Renal pelvis (tissue), 12 donors: ENCODE results near the gene PRPSAP1. TPM values are rescaled to one million over a fixed set of nuclear protein-coding genes. Genes with fewer than 3 reads are reported as not detected.
A peak's percentile ranks its signal among the peaks of the same experiment; 100 is the strongest.

ENCODE experiments used
- DNase-seq: peaks from one replicate; pipeline ENCODE4 v3.0.0-alpha.2; 2013
- long read RNA-seq, 16 experiments: transcript quantifications; one replicate each; lab custom pipeline, GENCODE V29; 2026
- polyA plus RNA-seq, 3 donors: library from polyadenylated mRNA; unstranded; fragments of 120-200 nt; gene quantifications; one replicate each; pipeline ENCODE4 v1.2.1, GENCODE V29; 2013; ENCODE audit not compliant: insufficient read length in 3 of 3

The PRPSAP1 gene
- 10 to 100 TPM; 83.4 to 87.5 (median 84.3) TPM for polyA plus RNA-seq
- long read RNA-seq, donor 1, transcript PRPSAP1-206 (10 exons, 3,660 nt), result major isoform, 13 of 14 reads
- long read RNA-seq, donor 1, partial matches to known transcripts, result 0 of 14 reads
- long read RNA-seq, donor 1, other reads (novel, unspliced or antisense), result 0 of 14 reads
- long read RNA-seq, donor 2, transcript PRPSAP1-206 (10 exons, 3,660 nt), result major isoform, 18 of 28 reads
- long read RNA-seq, donor 2, partial matches to known transcripts, result 9 of 28 reads
- long read RNA-seq, donor 2, other reads (novel, unspliced or antisense), result 0 of 28 reads
- long read RNA-seq, donor 3, transcript PRPSAP1-206 (10 exons, 3,660 nt), result major isoform, 16 of 18 reads
- long read RNA-seq, donor 3, partial matches to known transcripts, result 0 of 18 reads
- long read RNA-seq, donor 3, other reads (novel, unspliced or antisense), result 0 of 18 reads
- long read RNA-seq, donor 4, transcript PRPSAP1-206 (10 exons, 3,660 nt), result major isoform, 14 of 22 reads
- long read RNA-seq, donor 4, partial matches to known transcripts, result 6 of 22 reads
- long read RNA-seq, donor 4, other reads (novel, unspliced or antisense), result 0 of 22 reads
- long read RNA-seq, donor 5, transcript PRPSAP1-206 (10 exons, 3,660 nt), result major isoform, 5 of 6 reads
- long read RNA-seq, donor 5, partial matches to known transcripts, result 0 of 6 reads
- long read RNA-seq, donor 5, other reads (novel, unspliced or antisense), result 0 of 6 reads
- long read RNA-seq, donor 6, transcript PRPSAP1-206 (10 exons, 3,660 nt), result major isoform, 11 of 21 reads
- long read RNA-seq, donor 6, partial matches to known transcripts, result 8 of 21 reads
- long read RNA-seq, donor 6, other reads (novel, unspliced or antisense), result 0 of 21 reads
- long read RNA-seq, donor 7, transcript PRPSAP1-206 (10 exons, 3,660 nt), result major isoform, 13 of 17 reads
- long read RNA-seq, donor 7, partial matches to known transcripts, result 0 of 17 reads
- long read RNA-seq, donor 7, other reads (novel, unspliced or antisense), result 0 of 17 reads
- long read RNA-seq, donor 8, partial matches to known transcripts, result 0 of 5 reads
- long read RNA-seq, donor 8, other reads (novel, unspliced or antisense), result 0 of 5 reads
- long read RNA-seq, donor 9, transcript PRPSAP1-206 (10 exons, 3,660 nt), result major isoform, 30 of 53 reads
- long read RNA-seq, donor 9, partial matches to known transcripts, result 18 of 53 reads
- long read RNA-seq, donor 9, other reads (novel, unspliced or antisense), result 0 of 53 reads
- long read RNA-seq, donor 10, transcript PRPSAP1-206 (10 exons, 3,660 nt), result major isoform, 10 of 16 reads
- long read RNA-seq, donor 10, partial matches to known transcripts, result 0 of 16 reads
- long read RNA-seq, donor 10, other reads (novel, unspliced or antisense), result 0 of 16 reads
- long read RNA-seq, donor 11, transcript PRPSAP1-206 (10 exons, 3,660 nt), result major isoform, 15 of 17 reads
- long read RNA-seq, donor 11, partial matches to known transcripts, result 0 of 17 reads
- long read RNA-seq, donor 11, other reads (novel, unspliced or antisense), result 0 of 17 reads
- long read RNA-seq, donor 12, transcript PRPSAP1-207 (2 exons, 561 nt), result minor isoform, 5 of 40 reads
- long read RNA-seq, donor 12, transcript PRPSAP1-206 (10 exons, 3,660 nt), result major isoform, 20 of 40 reads
- long read RNA-seq, donor 12, partial matches to known transcripts, result 12 of 40 reads
- long read RNA-seq, donor 12, other reads (novel, unspliced or antisense), result 0 of 40 reads
- long read RNA-seq, donor 13, transcript PRPSAP1-206 (10 exons, 3,660 nt), result major isoform, 7 of 8 reads
- long read RNA-seq, donor 13, partial matches to known transcripts, result 0 of 8 reads
- long read RNA-seq, donor 13, other reads (novel, unspliced or antisense), result 0 of 8 reads
- long read RNA-seq, donor 14, result 0 reads
- long read RNA-seq, donor 15, result 0 reads
- long read RNA-seq, donor 16, transcript PRPSAP1-206 (10 exons, 3,660 nt), result major isoform, 17 of 29 reads
- long read RNA-seq, donor 16, partial matches to known transcripts, result 9 of 29 reads
- long read RNA-seq, donor 16, other reads (novel, unspliced or antisense), result 0 of 29 reads

- DNase-seq, result peak; percentile 90
Measured at GRCh38 chr17:76353599-76354316, at the start of gene PRPSAP1. Gene PRPSAP1, minus strand, starts transcription at chr17:76353916. Its CDS starts 213 bp downstream, at chr17:76353703.

- DNase-seq, result no peak
Measured at GRCh38 chr17:76402711-76403110, 49.0 kb upstream of the PRPSAP1 start.

- DNase-seq, result no peak
Measured at GRCh38 chr17:76399175-76400172, 45.8 kb upstream of the PRPSAP1 start.

- DNase-seq, result no peak
Measured at GRCh38 chr17:76398523-76399174, 44.9 kb upstream of the PRPSAP1 start.

GRCh38 chr17:76397687-76398522 lies 44.2 kb upstream of the PRPSAP1 start:
- DNase-seq, result peak; percentile 87

- no peak for DNase-seq
Measured at GRCh38 chr17:76397184-76397583, 43.5 kb upstream of the PRPSAP1 start.

- DNase-seq, result no peak
Measured at GRCh38 chr17:76395980-76396379, 42.3 kb upstream of the PRPSAP1 start.

GRCh38 chr17:76394166-76394565 lies 40.5 kb upstream of the PRPSAP1 start:
- no peak for DNase-seq

GRCh38 chr17:76391200-76391715 lies 37.5 kb upstream of the PRPSAP1 start:
- DNase-seq, result no peak

GRCh38 chr17:76390003-76390421 lies 36.3 kb upstream of the PRPSAP1 start:
- no peak for DNase-seq

- no peak for DNase-seq
Measured at GRCh38 chr17:76388966-76389888, 35.5 kb upstream of the PRPSAP1 start.

GRCh38 chr17:76386966-76387765 lies 33.5 kb upstream of the PRPSAP1 start:
- no peak for DNase-seq

GRCh38 chr17:76385892-76386786 lies 32.4 kb upstream of the PRPSAP1 start:
- DNase-seq, result no peak
